Measurements from ENCODE around the gene TMEM184B. TPM values are rescaled to one million over a fixed set of nuclear protein-coding genes. Genes with fewer than 3 reads are reported as not detected.
"Not testable (repeated sequence)": the region's sequence is repeated elsewhere in the genome, so short reads cannot be mapped to it uniquely, and the experiment has no call there.

The TMEM184B gene
- total RNA-seq, 1 donor from 2014 or later: 13.3 TPM

- no peak for DNase-seq
These were observed 94.7 kb downstream of the TMEM184B start for GRCh38 chr22:38177926-38178604.

GRCh38 chr22:38177571-38177925 lies 95.3 kb downstream of the TMEM184B start:
- not testable (repeated sequence) for DNase-seq

- DNase-seq: no peak
These were observed 95.8 kb downstream of the TMEM184B start for GRCh38 chr22:38177044-38177443.

GRCh38 chr22:38176170-38176741 lies 96.6 kb downstream of the TMEM184B start:
- peak; percentile 68 for DNase-seq

- DNase-seq: no peak
These were observed 97.3 kb downstream of the TMEM184B start for GRCh38 chr22:38175206-38176118.

GRCh38 chr22:38174626-38175025 lies 98.2 kb downstream of the TMEM184B start:
- DNase-seq: no peak

GRCh38 chr22:38173641-38173906 lies 99.2 kb downstream of the TMEM184B start:
- no peak for DNase-seq

GRCh38 chr22:38172832-38173640 lies 99.8 kb downstream of the TMEM184B start:
- no peak for DNase-seq

- peak; percentile 23 for DNase-seq
These were observed 100.6 kb downstream of the TMEM184B start for GRCh38 chr22:38171927-38172831.

- no peak for DNase-seq
These were observed 102.3 kb downstream of the TMEM184B start for GRCh38 chr22:38170469-38170868.

Small RNA genes within 50 kb of the gene (small RNA-seq; reads per million reads assigned to genes)
- gene RF00017 (ENCODE audit: low replicate concordance) (not detected), gene RN7SL704P (ENCODE audit: low replicate concordance) (not detected)

Other genes with a start within 250 kb of the TMEM184B start
- 15.4 TPM for gene PICK1, start 215.6 kb downstream of the TMEM184B start, total RNA-seq
- 0.69 TPM for gene SLC16A8, start 188.8 kb downstream of the TMEM184B start, total RNA-seq
- gene BAIAP2L2, start 162.3 kb downstream of the TMEM184B start, total RNA-seq: 0.59 TPM
- 21.1 TPM for gene PLA2G6, start 91.2 kb downstream of the TMEM184B start, total RNA-seq
- gene MAFF, start 71.0 kb downstream of the TMEM184B start, total RNA-seq: 22.1 TPM
- 79.3 TPM for gene CSNK1E, start 44.4 kb upstream of the TMEM184B start, total RNA-seq
- 0.30 TPM for gene KCNJ4, start 182.2 kb upstream of the TMEM184B start, total RNA-seq
- 24.0 TPM for gene KDELR3, start 195.1 kb upstream of the TMEM184B start, total RNA-seq
- 516 TPM for gene DDX17, start 233.3 kb upstream of the TMEM184B start, total RNA-seq

Measured in skin of body (tissue), 3 donors.